ENCODE measurements around the gene PXMP2. TPM values are rescaled to one million over a fixed set of nuclear protein-coding genes. Genes with fewer than 3 reads are reported as not detected.

PXMP2 gene
- total RNA-seq, 1 donor from 2014 or later, result 9.0 TPM

DNA sequence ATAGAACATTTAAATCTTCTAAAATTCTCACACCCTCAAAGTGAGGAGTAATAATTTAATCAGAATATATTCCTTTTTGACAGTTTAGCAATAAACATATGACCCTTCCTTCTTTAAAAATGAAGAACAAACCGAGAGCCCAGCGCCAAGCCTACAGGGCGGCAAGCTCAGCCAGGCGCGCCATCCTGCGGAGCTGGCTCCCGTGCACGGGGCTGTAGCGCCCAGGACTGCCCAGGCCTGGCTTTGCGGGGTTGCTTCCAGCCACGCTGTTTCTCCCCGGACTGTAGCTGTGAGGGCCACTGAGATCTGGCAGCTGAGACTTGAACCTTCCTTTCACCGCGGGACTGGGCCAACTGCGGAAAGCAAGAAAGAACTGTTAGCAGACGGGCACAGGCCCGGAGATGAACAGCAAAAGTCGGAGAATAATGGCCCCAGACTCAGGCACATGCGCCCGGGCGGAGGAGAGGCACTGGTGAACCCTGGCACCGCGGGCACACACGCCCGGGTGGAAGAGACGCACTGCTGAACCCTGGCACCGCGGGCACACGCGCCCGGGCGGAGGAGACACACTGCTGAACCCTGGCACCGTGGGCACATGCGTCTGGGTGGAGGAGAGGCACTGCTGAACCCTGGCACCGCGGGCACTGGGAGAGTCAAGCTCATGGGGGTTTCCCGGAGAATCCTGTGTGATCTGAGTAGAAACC lies 39.9 kb downstream of the PXMP2 start:
- peaks cover 34% of the 10 kb centered on the region for H3K36me3 Mint-ChIP-seq (ENCODE audit: low read depth, unreplicated experiment)

DNA sequence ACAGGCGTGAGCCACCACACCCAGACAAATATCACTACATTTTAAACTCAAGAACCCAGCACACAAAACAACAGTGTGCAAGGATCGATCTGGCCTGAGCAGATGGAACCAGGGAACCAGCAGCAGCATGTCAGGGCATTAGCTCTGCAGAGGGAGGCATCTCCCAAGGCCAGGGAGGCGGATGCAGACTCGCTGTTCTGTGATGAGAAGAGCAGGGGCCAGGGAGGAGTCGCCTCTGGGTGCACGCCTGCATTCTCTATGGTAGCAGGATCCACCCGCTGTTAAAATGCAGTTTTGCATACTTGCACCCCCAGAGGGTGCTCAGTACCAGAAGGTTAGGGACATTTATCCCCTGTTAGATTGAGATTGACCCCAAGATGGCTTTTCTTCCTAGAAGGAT lies 41.1 kb downstream of the PXMP2 start:
- Histone ChIP-seq H3K79me2 (ENCODE audit: insufficient read depth, low read length) (peaks cover 48% of the 10 kb centered on the region), H3K36me3 (ENCODE audit: insufficient read depth, low read length) (peaks cover 55% of the 10 kb centered on the region), H3K4me3 (ENCODE audit: insufficient read depth, low read depth, low read length) (no peak overlapping the region), H3K27ac (ENCODE audit: low read depth, low read length) (no peak overlapping the region), H3K9me3 (ENCODE audit: insufficient read depth, low read depth, low read length) (no peaks in the 10 kb centered on the region), H3K9ac (ENCODE audit: low read length) (no peak overlapping the region), H3K27me3 (ENCODE audit: insufficient read depth, low read length) (no peaks in the 10 kb centered on the region), H3K4me2 (ENCODE audit: low read length) (no peak overlapping the region), H3K4me1 (ENCODE audit: insufficient read depth, low read length) (peaks cover 8% of the 10 kb centered on the region), H4K20me1 (ENCODE audit: insufficient read depth, low read length) (peaks cover 88% of the 10 kb centered on the region), H2AFZ (ENCODE audit: low read depth, low read length) (no peak overlapping the region)
- FAIRE-seq, result no peak
- Mint-ChIP-seq H3K27me3 (ENCODE audit: low read depth, unreplicated experiment) (no peaks in the 10 kb centered on the region), H3K27ac (ENCODE audit: unreplicated experiment) (no peak overlapping the region), H3K36me3 (ENCODE audit: low read depth, unreplicated experiment) (peaks cover 36% of the 10 kb centered on the region), H3K9me3 (ENCODE audit: unreplicated experiment) (no peaks in the 10 kb centered on the region), H3K4me3 (ENCODE audit: unreplicated experiment) (no peak overlapping the region), H3K4me1 (ENCODE audit: low read depth, unreplicated experiment) (peaks cover 3% of the 10 kb centered on the region)
- DNase-seq (ENCODE audit: low read depth), result no peak
- TF ChIP-seq, protein P1, sequence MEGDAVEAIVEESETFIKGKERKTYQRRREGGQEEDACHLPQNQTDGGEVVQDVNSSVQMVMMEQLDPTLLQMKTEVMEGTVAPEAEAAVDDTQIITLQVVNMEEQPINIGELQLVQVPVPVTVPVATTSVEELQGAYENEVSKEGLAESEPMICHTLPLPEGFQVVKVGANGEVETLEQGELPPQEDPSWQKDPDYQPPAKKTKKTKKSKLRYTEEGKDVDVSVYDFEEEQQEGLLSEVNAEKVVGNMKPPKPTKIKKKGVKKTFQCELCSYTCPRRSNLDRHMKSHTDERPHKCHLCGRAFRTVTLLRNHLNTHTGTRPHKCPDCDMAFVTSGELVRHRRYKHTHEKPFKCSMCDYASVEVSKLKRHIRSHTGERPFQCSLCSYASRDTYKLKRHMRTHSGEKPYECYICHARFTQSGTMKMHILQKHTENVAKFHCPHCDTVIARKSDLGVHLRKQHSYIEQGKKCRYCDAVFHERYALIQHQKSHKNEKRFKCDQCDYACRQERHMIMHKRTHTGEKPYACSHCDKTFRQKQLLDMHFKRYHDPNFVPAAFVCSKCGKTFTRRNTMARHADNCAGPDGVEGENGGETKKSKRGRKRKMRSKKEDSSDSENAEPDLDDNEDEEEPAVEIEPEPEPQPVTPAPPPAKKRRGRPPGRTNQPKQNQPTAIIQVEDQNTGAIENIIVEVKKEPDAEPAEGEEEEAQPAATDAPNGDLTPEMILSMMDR (IDR thresholded peaks at IDR 0.05; ENCODE audit: insufficient read depth, low read depth, low read length), result no peak
- TF ChIP-seq EZH2 (IDR thresholded peaks at IDR 0.05; ENCODE audit: insufficient read depth, low read length), result no peak

More for the DNA sequence above, 39.9 kb downstream of the PXMP2 start:
- H4K20me1 ChIP-seq (ENCODE audit: insufficient read depth, low read length), result peaks cover 90% of the 10 kb centered on the region
- H3K9me3 ChIP-seq (ENCODE audit: insufficient read depth, low read depth, low read length), result no peaks in the 10 kb centered on the region
- no peaks in the 10 kb centered on the region for H3K27me3 ChIP-seq (ENCODE audit: insufficient read depth, low read length)
- FAIRE-seq (no peak), DNase-seq (ENCODE audit: low read depth) (no peak)
- H3K4me3 ChIP-seq (ENCODE audit: insufficient read depth, low read depth, low read length), result no peak overlapping the region
- no peak overlapping the region for H2AFZ ChIP-seq (ENCODE audit: low read depth, low read length)
- H3K27ac ChIP-seq (ENCODE audit: low read depth, low read length), result no peak overlapping the region
- H3K4me1 Mint-ChIP-seq (ENCODE audit: low read depth, unreplicated experiment), result peaks cover 3% of the 10 kb centered on the region
- H3K27ac Mint-ChIP-seq (ENCODE audit: unreplicated experiment), result no peak overlapping the region
- H3K36me3 ChIP-seq (ENCODE audit: insufficient read depth, low read length), result peaks cover 54% of the 10 kb centered on the region
- no peak overlapping the region for H3K9ac ChIP-seq (ENCODE audit: low read length)
- no peaks in the 10 kb centered on the region for H3K9me3 Mint-ChIP-seq (ENCODE audit: unreplicated experiment)
- peaks cover 58% of the 10 kb centered on the region for H3K79me2 ChIP-seq (ENCODE audit: insufficient read depth, low read length)
- no peak overlapping the region for H3K4me2 ChIP-seq (ENCODE audit: low read length)
- no peak overlapping the region for H3K4me3 Mint-ChIP-seq (ENCODE audit: unreplicated experiment)
- TF ChIP-seq, protein P1 (IDR thresholded peaks at IDR 0.05; ENCODE audit: insufficient read depth, low read depth, low read length), result no peak
- no peak for TF ChIP-seq EZH2 (IDR thresholded peaks at IDR 0.05; ENCODE audit: insufficient read depth, low read length)
- peaks cover 11% of the 10 kb centered on the region for H3K4me1 ChIP-seq (ENCODE audit: insufficient read depth, low read length)
- no peaks in the 10 kb centered on the region for H3K27me3 Mint-ChIP-seq (ENCODE audit: low read depth, unreplicated experiment)

Measured in astrocyte (in vitro differentiated cells and primary cell).